Measurements from ENCODE around the gene ATG9A.

The ATG9A gene

GRCh38 chr2:219254590-219255201 is 25.3 kb upstream of the ATG9A start:
- Histone ChIP-seq H4K20me1 (ENCODE audit: insufficient read depth, low read length, poor library complexity, severe bottlenecking) (no peaks in the 10 kb centered on the region), H3K79me2 (ENCODE audit: insufficient read depth, low read length) (no peaks in the 10 kb centered on the region), H3K4me1 (ENCODE audit: insufficient read depth, low read length, poor library complexity, severe bottlenecking) (peaks cover 33% of the 10 kb centered on the region), H3K27me3 (ENCODE audit: insufficient read depth, low read length, poor library complexity, severe bottlenecking) (peaks cover 45% of the 10 kb centered on the region), H3K9me3 (ENCODE audit: insufficient read depth, low read depth, low read length) (no peaks in the 10 kb centered on the region), H3K36me3 (ENCODE audit: insufficient read depth, low read length) (no peaks in the 10 kb centered on the region), H3K9ac (ENCODE audit: low read depth, low read length, poor library complexity, severe bottlenecking) (no peak overlapping the region), H2AFZ (ENCODE audit: low read length) (peak overlapping the region; percentile 42), H3F3A (ENCODE audit: low read depth) (no peaks in the 10 kb centered on the region), H3K9me2 (replicated peaks; ENCODE audit: low read depth, low read length) (no peaks in the 10 kb centered on the region), H3K4me3 (ENCODE audit: low read length, poor library complexity, severe bottlenecking) (peak overlapping the region; percentile 73), H3K4me2 (ENCODE audit: low read depth, low read length, poor library complexity, severe bottlenecking) (peak overlapping the region; percentile 85)
- TF ChIP-seq CTCF (conservative IDR thresholded peaks at IDR 0.05; ENCODE audit: low read length) (no peak), EZH2phosphoT487 (IDR thresholded peaks at IDR 0.05; ENCODE audit: borderline replicate concordance) (no peak)

GRCh38 chr2:219253753-219254589 is 24.5 kb upstream of the ATG9A start, which contains the start of gene TUBA4A:
TUBA4A (minus strand) TSS chr2:219253918; CDS start chr2:219253858, 60 bp downstream.
- Histone ChIP-seq H3F3A (ENCODE audit: low read depth) (no peaks in the 10 kb centered on the region), H3K36me3 (ENCODE audit: insufficient read depth, low read length) (no peaks in the 10 kb centered on the region), H3K9me3 (ENCODE audit: insufficient read depth, low read depth, low read length) (no peaks in the 10 kb centered on the region), H3K9ac (ENCODE audit: low read depth, low read length, poor library complexity, severe bottlenecking) (peak within 1 kb of the TSS; percentile 47), H2AFZ (ENCODE audit: low read length) (peak within 1 kb of the TSS; percentile 42), H3K4me2 (ENCODE audit: low read depth, low read length, poor library complexity, severe bottlenecking) (peak within 1 kb of the TSS; percentile 85), H3K9me2 (replicated peaks; ENCODE audit: low read depth, low read length) (no peaks in the 10 kb centered on the region), H3K27me3 (ENCODE audit: insufficient read depth, low read length, poor library complexity, severe bottlenecking) (peaks cover 45% of the 10 kb centered on the region), H3K4me3 (ENCODE audit: low read length, poor library complexity, severe bottlenecking) (peak within 1 kb of the TSS; percentile 73), H3K4me1 (ENCODE audit: insufficient read depth, low read length, poor library complexity, severe bottlenecking) (peaks cover 41% of the 10 kb centered on the region), H4K20me1 (ENCODE audit: insufficient read depth, low read length, poor library complexity, severe bottlenecking) (peaks cover 2% of the 10 kb centered on the region), H3K79me2 (ENCODE audit: insufficient read depth, low read length) (no peaks in the 10 kb centered on the region)
- TF ChIP-seq EZH2phosphoT487 (IDR thresholded peaks at IDR 0.05; ENCODE audit: borderline replicate concordance) (no peak), CTCF (conservative IDR thresholded peaks at IDR 0.05; ENCODE audit: low read length) (no peak)

GRCh38 chr2:219252900-219253752 is 23.7 kb upstream of the ATG9A start, which contains the start of gene TUBA4B:
TUBA4B (plus strand) TSS chr2:219253243; CDS start chr2:219253408, 165 bp downstream.
- peak within 1 kb of the TSS; percentile 42 for H2AFZ ChIP-seq (ENCODE audit: low read length)
- H3K4me1 ChIP-seq (ENCODE audit: insufficient read depth, low read length, poor library complexity, severe bottlenecking), result peaks cover 49% of the 10 kb centered on the region
- no peaks in the 10 kb centered on the region for H3K79me2 ChIP-seq (ENCODE audit: insufficient read depth, low read length)
- peak within 1 kb of the TSS; percentile 85 for H3K4me2 ChIP-seq (ENCODE audit: low read depth, low read length, poor library complexity, severe bottlenecking)
- H3K4me3 ChIP-seq (ENCODE audit: low read length, poor library complexity, severe bottlenecking), result peak within 1 kb of the TSS; percentile 73
- H4K20me1 ChIP-seq (ENCODE audit: insufficient read depth, low read length, poor library complexity, severe bottlenecking), result peaks cover 8% of the 10 kb centered on the region
- TF ChIP-seq CTCF (conservative IDR thresholded peaks at IDR 0.05; ENCODE audit: low read length) (no peak), EZH2phosphoT487 (IDR thresholded peaks at IDR 0.05; ENCODE audit: borderline replicate concordance) (no peak)
- peaks cover 45% of the 10 kb centered on the region for H3K27me3 ChIP-seq (ENCODE audit: insufficient read depth, low read length, poor library complexity, severe bottlenecking)
- no peaks in the 10 kb centered on the region for H3K9me2 ChIP-seq (replicated peaks; ENCODE audit: low read depth, low read length)
- H3K36me3 ChIP-seq (ENCODE audit: insufficient read depth, low read length), result no peaks in the 10 kb centered on the region
- no peaks in the 10 kb centered on the region for H3K9me3 ChIP-seq (ENCODE audit: insufficient read depth, low read depth, low read length)
- H3F3A ChIP-seq (ENCODE audit: low read depth), result no peaks in the 10 kb centered on the region
- peak within 1 kb of the TSS; percentile 47 for H3K9ac ChIP-seq (ENCODE audit: low read depth, low read length, poor library complexity, severe bottlenecking)
